ENCODE measurements around the gene RPL21. TPM values are rescaled to one million over a fixed set of nuclear protein-coding genes. Genes with fewer than 3 reads are reported as not detected.

The RPL21 gene
- total and polyA plus RNA-seq, 7 experiments from 2014 or later: 962 to 9,287 (median 2,505) TPM

DNA sequence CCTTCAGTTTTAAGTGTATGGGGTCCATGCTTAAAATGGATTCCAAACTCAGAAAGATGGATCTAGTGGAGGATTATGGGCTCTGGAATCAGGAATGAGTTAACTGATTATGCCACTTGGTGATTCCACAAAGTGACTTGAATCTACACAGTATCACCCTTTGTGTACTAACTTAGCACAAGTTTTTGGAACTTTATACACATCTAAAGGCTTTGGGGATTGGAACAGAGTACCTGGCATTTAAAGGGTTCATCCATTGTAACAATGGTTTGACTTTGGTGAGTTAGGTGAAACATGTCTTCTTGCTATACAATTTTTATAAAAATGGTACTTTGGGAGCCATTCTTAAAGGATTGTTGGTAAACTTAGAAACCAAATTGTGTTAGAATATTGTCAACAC is 1.1 kb downstream of the RPL21 start:
- intact Hi-C loops (cut with micrococcal nuclease): loop anchor here (5.0 to 10.0 kb wide), 3 partner anchors 85 to 1948 kb away; partner anchors contain the start of genes NUP58 (in 1 of the 2) and POMP (in 1 of the 2)
- peak overlapping the region; percentile 93 to 99 (median 98) for H3K4me3 Mint-ChIP-seq
- ChIA-PET POLR2A (interaction anchor here (0.9 kb wide), 1 partner anchor 14 kb away, joined by 4 read pairs; no protein-coding TSS in a partner anchor), CTCF (no interaction called here)
- H3K4me1 Mint-ChIP-seq: peaks cover 31 to 82% (median 48%) of the 10 kb centered on the region in 7 donors
- no peak for DNase-seq
- Histone ChIP-seq H3K9me3 (ENCODE audit: control insufficient read depth in 2 of 3, low read length in 3 of 3) (no peaks in the 10 kb centered on the region), H3K27me3 (ENCODE audit: control insufficient read depth in 2 of 2, insufficient read depth in 2 of 2, low read length in 2 of 2) (no peaks in the 10 kb centered on the region), H3K4me3 (ENCODE audit: low read length) (peak overlapping the region; percentile 82), H3K4me1 (ENCODE audit: control insufficient read depth in 2 of 2, insufficient read depth in 2 of 2, low read length in 2 of 2) (peaks cover 29 to 35% of the 10 kb centered on the region in 2 donors), H3K27ac (ENCODE audit: low read depth, low read length) (peak overlapping the region; percentile 98), H3K36me3 (ENCODE audit: control insufficient read depth in 2 of 3, insufficient read depth in 3 of 3, low read length in 3 of 3) (peaks cover 0 to 39% (median 0%) of the 10 kb centered on the region in 3 experiments)
- peaks cover 0 to 22% (median 21%) of the 10 kb centered on the region in 5 donors for H3K36me3 Mint-ChIP-seq
- no peaks in the 10 kb centered on the region for H3K27me3 Mint-ChIP-seq
- peak overlapping the region; percentile 98 to 100 (median 99) for H3K27ac Mint-ChIP-seq
- H3K9me3 Mint-ChIP-seq: no peaks in the 10 kb centered on the region
- ATAC-seq: no peak

DNA sequence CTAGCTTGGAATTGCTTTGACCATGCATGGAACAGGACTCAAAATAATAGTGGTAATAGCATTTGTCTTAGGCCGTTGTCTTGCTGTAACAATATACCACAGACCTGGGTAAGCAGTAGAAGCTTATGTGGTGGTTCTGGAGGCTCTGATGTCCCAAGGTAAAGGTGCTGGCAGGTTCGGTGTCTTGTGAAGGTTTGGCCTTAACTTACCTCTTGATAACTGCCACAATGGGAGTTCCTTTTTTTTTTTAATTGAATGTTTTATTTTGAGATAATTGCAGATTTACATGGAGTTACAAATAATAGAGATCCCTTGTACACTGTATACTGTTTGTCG is 5.8 kb downstream of the RPL21 start:
- Histone ChIP-seq H3K36me3 (ENCODE audit: control insufficient read depth in 2 of 3, insufficient read depth in 3 of 3, low read length in 3 of 3) (peaks cover 0 to 48% (median 14%) of the 10 kb centered on the region in 3 experiments), H3K27me3 (ENCODE audit: control insufficient read depth in 2 of 2, insufficient read depth in 2 of 2, low read length in 2 of 2) (no peaks in the 10 kb centered on the region), H3K4me3 (ENCODE audit: low read length) (no peak overlapping the region), H3K27ac (ENCODE audit: low read depth, low read length) (peak overlapping the region; percentile 11), H3K9me3 (ENCODE audit: control insufficient read depth in 2 of 3, low read length in 3 of 3) (no peaks in the 10 kb centered on the region), H3K4me1 (ENCODE audit: control insufficient read depth in 2 of 2, insufficient read depth in 2 of 2, low read length in 2 of 2) (peaks cover 26 to 28% of the 10 kb centered on the region in 2 donors)
- Mint-ChIP-seq H3K36me3 (peaks cover 3 to 42% (median 37%) of the 10 kb centered on the region in 5 donors), H3K4me1 (peaks cover 39 to 93% (median 67%) of the 10 kb centered on the region in 7 donors), H3K27ac (peak overlapping the region in 1 of 9 donors; percentile 59), H3K27me3 (no peaks in the 10 kb centered on the region), H3K9me3 (peaks cover 0 to 1% (median 0%) of the 10 kb centered on the region in 11 donors), H3K4me3 (no peak overlapping the region)
- ATAC-seq: no peak
- intact Hi-C loops (cut with micrococcal nuclease): loop anchor here in 1 of 2 donors (10.0 kb wide), 1 partner anchor 1952 kb away; the partner anchor contains the start of gene NUP58
- DNase-seq: no peak
- POLR2A ChIA-PET: interaction anchor here (1.1 kb wide), 1 partner anchor 17 kb away, joined by 5 read pairs; no protein-coding TSS in a partner anchor
- CTCF ChIA-PET: no interaction called here

- Mint-ChIP-seq H3K4me3 (no peak overlapping the region), H3K4me1 (peaks cover 38 to 93% (median 68%) of the 10 kb centered on the region in 7 donors), H3K36me3 (peaks cover 3 to 45% (median 37%) of the 10 kb centered on the region in 5 donors), H3K27me3 (no peaks in the 10 kb centered on the region), H3K9me3 (peaks cover 0 to 1% (median 0%) of the 10 kb centered on the region in 11 donors), H3K27ac (peak overlapping the region in 4 of 9 donors; percentile 6 to 60 (median 59))
- POLR2A ChIA-PET: interaction anchor here (1.1 kb wide), 1 partner anchor 17 kb away, joined by 5 read pairs; no protein-coding TSS in a partner anchor
- CTCF ChIA-PET: no interaction called here
- Histone ChIP-seq H3K4me1 (ENCODE audit: control insufficient read depth in 2 of 2, insufficient read depth in 2 of 2, low read length in 2 of 2) (peaks cover 21 to 22% of the 10 kb centered on the region in 2 donors), H3K27me3 (ENCODE audit: control insufficient read depth in 2 of 2, insufficient read depth in 2 of 2, low read length in 2 of 2) (no peaks in the 10 kb centered on the region), H3K36me3 (ENCODE audit: control insufficient read depth in 2 of 3, insufficient read depth in 3 of 3, low read length in 3 of 3) (peaks cover 0 to 48% (median 14%) of the 10 kb centered on the region in 3 experiments), H3K4me3 (ENCODE audit: low read length) (no peak overlapping the region), H3K27ac (ENCODE audit: low read depth, low read length) (no peak overlapping the region), H3K9me3 (ENCODE audit: control insufficient read depth in 2 of 3, low read length in 3 of 3) (no peaks in the 10 kb centered on the region)
- ATAC-seq (peak; percentile 16), DNase-seq (no peak)
- intact Hi-C loops (cut with micrococcal nuclease): loop anchor here in 1 of 2 donors (10.0 kb wide), 1 partner anchor 1953 kb away; the partner anchor contains the start of gene NUP58
Measured at GRCh38 chr13:27257648-27258253, 6.4 kb downstream of the RPL21 start.

DNA sequence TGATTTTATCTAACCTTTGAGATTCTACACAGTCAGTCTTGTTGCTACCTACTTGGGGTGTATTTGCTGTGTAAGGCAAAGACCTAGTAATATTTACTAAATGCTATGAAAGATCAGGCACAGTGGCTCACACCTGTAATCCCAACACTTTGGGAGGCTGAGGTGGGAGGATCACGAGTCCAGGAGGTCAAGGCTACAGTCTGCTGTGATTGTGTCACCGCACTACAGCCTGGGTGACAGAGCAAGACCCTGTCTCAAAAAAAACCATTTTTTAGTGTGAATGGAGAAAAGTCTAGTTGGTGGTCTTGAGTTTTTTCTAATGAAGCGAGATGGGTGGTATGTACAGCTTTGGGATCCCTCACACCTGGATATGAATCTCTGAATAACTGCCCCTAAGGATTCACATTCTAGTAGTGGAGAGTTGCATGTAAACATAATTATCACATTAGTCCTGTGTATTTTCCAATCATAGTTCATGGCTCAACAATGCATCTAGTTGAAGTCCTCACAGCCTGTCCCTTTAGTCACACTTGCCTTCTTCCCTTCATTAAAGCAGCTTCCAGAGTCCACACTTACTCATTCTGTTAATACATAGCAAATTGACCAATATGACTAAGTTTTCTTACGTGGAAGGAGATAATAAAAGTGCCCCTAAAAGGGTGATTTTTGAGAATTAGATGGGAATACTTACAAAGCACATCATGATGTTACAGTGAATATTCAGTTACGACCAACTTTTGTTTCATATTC is 7.5 kb downstream of the RPL21 start:
- H3K9me3 ChIP-seq (ENCODE audit: control insufficient read depth in 2 of 3, low read length in 3 of 3): no peaks in the 10 kb centered on the region
- no peak overlapping the region for H3K4me3 ChIP-seq (ENCODE audit: low read length)
- ChIA-PET POLR2A (no interaction called here), CTCF (interaction anchor here (0.7 kb wide), 1 partner anchor 31 kb away, joined by 3 read pairs; no protein-coding TSS in a partner anchor)
- Mint-ChIP-seq H3K27ac (peak overlapping the region in 8 of 9 donors; percentile 2 to 71 (median 38)), H3K9me3 (peaks cover 0 to 1% (median 0%) of the 10 kb centered on the region in 11 donors), H3K27me3 (no peaks in the 10 kb centered on the region), H3K4me1 (peaks cover 29 to 91% (median 65%) of the 10 kb centered on the region in 7 donors), H3K36me3 (peaks cover 3 to 43% (median 32%) of the 10 kb centered on the region in 5 donors), H3K4me3 (peak overlapping the region in 1 of 10 donors; percentile 25)
- intact Hi-C loops (cut with micrococcal nuclease): loop anchor here (1.0 to 10.0 kb wide), 2 partner anchors 11 to 1954 kb away; partner anchors contain the start of genes NUP58 (in 1 of the 2) and RASL11A (in 1 of the 2)
- H3K27ac ChIP-seq (ENCODE audit: low read depth, low read length): no peak overlapping the region
- ATAC-seq: no peak
- no peaks in the 10 kb centered on the region for H3K27me3 ChIP-seq (ENCODE audit: control insufficient read depth in 2 of 2, insufficient read depth in 2 of 2, low read length in 2 of 2)
- H3K36me3 ChIP-seq (ENCODE audit: control insufficient read depth in 2 of 3, insufficient read depth in 3 of 3, low read length in 3 of 3): peaks cover 0 to 48% (median 14%) of the 10 kb centered on the region in 3 experiments
- no peak for DNase-seq
- H3K4me1 ChIP-seq (ENCODE audit: control insufficient read depth in 2 of 2, insufficient read depth in 2 of 2, low read length in 2 of 2): peaks cover 10 to 13% of the 10 kb centered on the region in 2 donors

GRCh38 chr13:27259831-27260230 is 8.5 kb downstream of the RPL21 start:
- Histone ChIP-seq H3K27ac (ENCODE audit: low read depth, low read length) (peak overlapping the region; percentile 10), H3K36me3 (ENCODE audit: control insufficient read depth in 2 of 3, insufficient read depth in 3 of 3, low read length in 3 of 3) (peaks cover 0 to 39% (median 14%) of the 10 kb centered on the region in 3 experiments), H3K4me1 (ENCODE audit: control insufficient read depth in 2 of 2, insufficient read depth in 2 of 2, low read length in 2 of 2) (peaks cover 1 to 4% of the 10 kb centered on the region in 2 donors), H3K4me3 (ENCODE audit: low read length) (no peak overlapping the region), H3K9me3 (ENCODE audit: control insufficient read depth in 2 of 3, low read length in 3 of 3) (no peaks in the 10 kb centered on the region), H3K27me3 (ENCODE audit: control insufficient read depth in 2 of 2, insufficient read depth in 2 of 2, low read length in 2 of 2) (no peaks in the 10 kb centered on the region)
- peaks cover 3 to 39% (median 26%) of the 10 kb centered on the region in 5 donors for H3K36me3 Mint-ChIP-seq
- peaks cover 25 to 90% (median 65%) of the 10 kb centered on the region in 7 donors for H3K4me1 Mint-ChIP-seq
- H3K4me3 Mint-ChIP-seq: peak overlapping the region in 2 of 10 donors; percentile 1 to 37
- ATAC-seq: peak; percentile 61
- peak overlapping the region in 8 of 9 donors; percentile 25 to 91 (median 58) for H3K27ac Mint-ChIP-seq
- ChIA-PET POLR2A (interaction anchor here (0.7 kb wide), 1 partner anchor 9 kb away, joined by 4 read pairs; the partner anchor contains the start of gene RPL21), CTCF (interaction anchor here (0.7 kb wide), 1 partner anchor 30 kb away, joined by 3 read pairs; no protein-coding TSS in a partner anchor)
- H3K9me3 Mint-ChIP-seq: peaks cover 0 to 1% (median 0%) of the 10 kb centered on the region in 11 donors
- no peak for DNase-seq
- intact Hi-C loops (cut with micrococcal nuclease): loop anchor here (1.0 to 10.0 kb wide), 2 partner anchors 10 to 1955 kb away; partner anchors contain the start of genes NUP58 (in 1 of the 2) and RASL11A (in 1 of the 2)
- no peaks in the 10 kb centered on the region for H3K27me3 Mint-ChIP-seq

DNA sequence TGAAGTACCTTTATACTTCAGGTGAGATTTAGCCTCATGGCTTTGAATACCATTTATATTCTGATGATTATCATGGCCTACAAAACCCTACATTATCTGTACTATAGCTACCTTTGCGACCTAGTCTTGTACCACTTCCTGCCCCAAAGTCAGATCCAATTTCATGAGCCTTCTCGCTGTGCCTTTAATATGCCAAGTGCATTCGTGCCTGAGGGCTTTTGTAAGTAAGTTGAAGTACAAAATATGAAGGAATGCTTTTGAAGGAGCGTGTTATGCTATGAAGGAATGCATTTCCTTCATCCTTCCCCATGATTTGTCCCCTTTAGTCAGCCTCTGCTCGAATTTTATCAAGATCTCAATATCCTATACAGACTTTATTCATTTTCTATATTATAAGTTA is 10.0 kb downstream of the RPL21 start:
- Mint-ChIP-seq H3K4me1 (peaks cover 30 to 81% (median 61%) of the 10 kb centered on the region in 7 donors), H3K27me3 (no peaks in the 10 kb centered on the region), H3K9me3 (peaks cover 0 to 1% (median 0%) of the 10 kb centered on the region in 11 donors), H3K4me3 (peak overlapping the region in 1 of 10 donors; percentile 0), H3K36me3 (peaks cover 3 to 35% (median 22%) of the 10 kb centered on the region in 5 donors), H3K27ac (peak overlapping the region in 6 of 9 donors; percentile 10 to 91 (median 68))
- H3K27me3 ChIP-seq (ENCODE audit: control insufficient read depth in 2 of 2, insufficient read depth in 2 of 2, low read length in 2 of 2): no peaks in the 10 kb centered on the region
- peaks cover 0 to 4% of the 10 kb centered on the region in 2 donors for H3K4me1 ChIP-seq (ENCODE audit: control insufficient read depth in 2 of 2, insufficient read depth in 2 of 2, low read length in 2 of 2)
- H3K4me3 ChIP-seq (ENCODE audit: low read length): no peak overlapping the region
- H3K9me3 ChIP-seq (ENCODE audit: control insufficient read depth in 2 of 3, low read length in 3 of 3): no peaks in the 10 kb centered on the region
- no peak for ATAC-seq
- peak overlapping the region; percentile 10 for H3K27ac ChIP-seq (ENCODE audit: low read depth, low read length)
- POLR2A ChIA-PET: interaction anchor here (0.8 to 1.0 kb wide), 2 partner anchors 9 to 32 kb away, joined by 3 to 4 read pairs; partner anchors contain the start of gene RASL11A
- H3K36me3 ChIP-seq (ENCODE audit: control insufficient read depth in 2 of 3, insufficient read depth in 3 of 3, low read length in 3 of 3): peaks cover 0 to 26% (median 14%) of the 10 kb centered on the region in 3 experiments
- DNase-seq: peak in 1 of 9 donors; percentile 18
- intact Hi-C loops (cut with micrococcal nuclease): no loop called here
- CTCF ChIA-PET: interaction anchor here (1.0 kb wide), 1 partner anchor 8 kb away, joined by 3 read pairs; no protein-coding TSS in a partner anchor

Data from naive thymus-derived CD4-positive, alpha-beta T cell (primary cell).